ENCODE data around the gene SERPINE2. TPM values are rescaled to one million over a fixed set of nuclear protein-coding genes. Genes with fewer than 3 reads are reported as not detected.

The SERPINE2 gene
- total RNA-seq, 1 experiment from 2014 or later = 93.3 TPM

DNA sequence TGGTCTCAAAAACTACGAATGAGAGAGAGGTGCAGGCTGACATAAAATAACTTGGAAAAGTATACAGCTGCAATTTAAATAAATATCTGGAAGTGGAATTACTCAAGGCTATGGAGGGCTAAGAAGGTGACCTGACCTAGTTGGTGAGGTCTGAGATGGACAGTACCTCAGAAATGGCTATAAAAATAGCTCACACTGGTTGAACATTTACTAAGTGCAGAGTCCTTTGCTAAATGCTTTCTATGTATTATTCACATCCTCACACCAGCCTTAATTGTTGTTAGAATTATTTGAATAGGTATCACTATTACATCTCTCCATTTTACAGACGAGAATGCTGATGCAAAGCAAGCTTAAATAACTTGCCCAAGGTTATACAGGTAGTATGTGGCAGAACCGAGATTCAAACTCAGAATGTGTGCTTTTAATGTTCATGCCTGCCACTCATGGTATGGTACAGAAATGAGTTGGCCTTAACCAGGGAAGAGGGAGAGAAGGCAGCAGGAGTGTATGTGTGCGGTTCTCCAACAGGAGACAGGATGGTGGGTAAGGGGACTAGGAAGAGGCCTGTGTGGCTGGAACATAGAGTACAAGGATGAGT, 44.4 kb downstream of the SERPINE2 start:
- Histone ChIP-seq H3K27me3 (ENCODE audit: insufficient read depth, low read length) (no peaks in the 10 kb centered on the region), H3K9ac (ENCODE audit: low read length) (no peak overlapping the region), H3K36me3 (ENCODE audit: control insufficient read depth in 1 of 2, insufficient read depth in 2 of 2, low read length in 2 of 2) (no peaks in the 10 kb centered on the region; a peak in 1 of 4 replicates), H2AFZ (ENCODE audit: low read depth, low read length, poor library complexity, severe bottlenecking) (no peak overlapping the region), H3K79me2 (ENCODE audit: insufficient read depth, low read length) (no peaks in the 10 kb centered on the region), H3K9me2 (ENCODE audit: insufficient read depth) (no peaks in the 10 kb centered on the region), H3K27ac (ENCODE audit: low read depth, low read length) (no peak overlapping the region), H3K4me3 (replicated peaks in 1 of 2; ENCODE audit: low read depth in 1 of 2, low read length in 2 of 2) (no peak overlapping the region), H3K4me1 (ENCODE audit: control insufficient read depth in 1 of 2, insufficient read depth in 2 of 2, low read length in 2 of 2) (peaks cover 0 to 4% of the 10 kb centered on the region in 2 experiments; a peak in 2 of 4 replicates), H3K4me2 (ENCODE audit: low read length) (no peak overlapping the region), H4K20me1 (ENCODE audit: insufficient read depth) (no peaks in the 10 kb centered on the region), H3K9me3 (ENCODE audit: control insufficient read depth in 1 of 2, insufficient read depth in 1 of 2, low read depth in 1 of 2, low read length in 2 of 2) (no peaks in the 10 kb centered on the region)
- TF ChIP-seq ZFX (IDR thresholded peaks at IDR 0.05) = no peak
- TF ChIP-seq EGR1 (IDR thresholded peaks at IDR 0.05; ENCODE audit: low read depth) = no peak
- no peak for TF ChIP-seq YY1 (IDR thresholded peaks at IDR 0.05; ENCODE audit: extremely low read depth, insufficient replicate concordance, low read depth, low read length)
- TF ChIP-seq, protein P1, sequence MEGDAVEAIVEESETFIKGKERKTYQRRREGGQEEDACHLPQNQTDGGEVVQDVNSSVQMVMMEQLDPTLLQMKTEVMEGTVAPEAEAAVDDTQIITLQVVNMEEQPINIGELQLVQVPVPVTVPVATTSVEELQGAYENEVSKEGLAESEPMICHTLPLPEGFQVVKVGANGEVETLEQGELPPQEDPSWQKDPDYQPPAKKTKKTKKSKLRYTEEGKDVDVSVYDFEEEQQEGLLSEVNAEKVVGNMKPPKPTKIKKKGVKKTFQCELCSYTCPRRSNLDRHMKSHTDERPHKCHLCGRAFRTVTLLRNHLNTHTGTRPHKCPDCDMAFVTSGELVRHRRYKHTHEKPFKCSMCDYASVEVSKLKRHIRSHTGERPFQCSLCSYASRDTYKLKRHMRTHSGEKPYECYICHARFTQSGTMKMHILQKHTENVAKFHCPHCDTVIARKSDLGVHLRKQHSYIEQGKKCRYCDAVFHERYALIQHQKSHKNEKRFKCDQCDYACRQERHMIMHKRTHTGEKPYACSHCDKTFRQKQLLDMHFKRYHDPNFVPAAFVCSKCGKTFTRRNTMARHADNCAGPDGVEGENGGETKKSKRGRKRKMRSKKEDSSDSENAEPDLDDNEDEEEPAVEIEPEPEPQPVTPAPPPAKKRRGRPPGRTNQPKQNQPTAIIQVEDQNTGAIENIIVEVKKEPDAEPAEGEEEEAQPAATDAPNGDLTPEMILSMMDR (IDR thresholded peaks at IDR 0.05 in 2 of 3, conservative IDR thresholded peaks at IDR 0.05 in 1 of 3; ENCODE audit: borderline replicate concordance in 1 of 3, insufficient read depth in 1 of 3, low read depth in 2 of 3, low read length in 2 of 3) = no peak
- TF ChIP-seq TCF7L2 (IDR thresholded peaks at IDR 0.05; ENCODE audit: borderline replicate concordance, extremely low read depth, insufficient read depth, insufficient read length) = no peak
- no peak for TF ChIP-seq CEBPB (IDR thresholded peaks at IDR 0.05; ENCODE audit: low read depth)
- no peak for TF ChIP-seq SP1 (IDR thresholded peaks at IDR 0.05; ENCODE audit: low read depth)
- TF ChIP-seq JUND (IDR thresholded peaks at IDR 0.05) = no peak
- TF ChIP-seq EZH2 (IDR thresholded peaks at IDR 0.05) = no peak
- TF ChIP-seq RAD21 (IDR thresholded peaks at IDR 0.05; ENCODE audit: low read depth) = no peak
- TF ChIP-seq ELF1 (IDR thresholded peaks at IDR 0.05; ENCODE audit: borderline replicate concordance, low read depth) = no peak
- TF ChIP-seq, protein P2, sequence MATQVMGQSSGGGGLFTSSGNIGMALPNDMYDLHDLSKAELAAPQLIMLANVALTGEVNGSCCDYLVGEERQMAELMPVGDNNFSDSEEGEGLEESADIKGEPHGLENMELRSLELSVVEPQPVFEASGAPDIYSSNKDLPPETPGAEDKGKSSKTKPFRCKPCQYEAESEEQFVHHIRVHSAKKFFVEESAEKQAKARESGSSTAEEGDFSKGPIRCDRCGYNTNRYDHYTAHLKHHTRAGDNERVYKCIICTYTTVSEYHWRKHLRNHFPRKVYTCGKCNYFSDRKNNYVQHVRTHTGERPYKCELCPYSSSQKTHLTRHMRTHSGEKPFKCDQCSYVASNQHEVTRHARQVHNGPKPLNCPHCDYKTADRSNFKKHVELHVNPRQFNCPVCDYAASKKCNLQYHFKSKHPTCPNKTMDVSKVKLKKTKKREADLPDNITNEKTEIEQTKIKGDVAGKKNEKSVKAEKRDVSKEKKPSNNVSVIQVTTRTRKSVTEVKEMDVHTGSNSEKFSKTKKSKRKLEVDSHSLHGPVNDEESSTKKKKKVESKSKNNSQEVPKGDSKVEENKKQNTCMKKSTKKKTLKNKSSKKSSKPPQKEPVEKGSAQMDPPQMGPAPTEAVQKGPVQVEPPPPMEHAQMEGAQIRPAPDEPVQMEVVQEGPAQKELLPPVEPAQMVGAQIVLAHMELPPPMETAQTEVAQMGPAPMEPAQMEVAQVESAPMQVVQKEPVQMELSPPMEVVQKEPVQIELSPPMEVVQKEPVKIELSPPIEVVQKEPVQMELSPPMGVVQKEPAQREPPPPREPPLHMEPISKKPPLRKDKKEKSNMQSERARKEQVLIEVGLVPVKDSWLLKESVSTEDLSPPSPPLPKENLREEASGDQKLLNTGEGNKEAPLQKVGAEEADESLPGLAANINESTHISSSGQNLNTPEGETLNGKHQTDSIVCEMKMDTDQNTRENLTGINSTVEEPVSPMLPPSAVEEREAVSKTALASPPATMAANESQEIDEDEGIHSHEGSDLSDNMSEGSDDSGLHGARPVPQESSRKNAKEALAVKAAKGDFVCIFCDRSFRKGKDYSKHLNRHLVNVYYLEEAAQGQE (IDR thresholded peaks at IDR 0.05; ENCODE audit: low read depth) = no peak
- TF ChIP-seq SIN3A (IDR thresholded peaks at IDR 0.05; ENCODE audit: low read depth) = no peak
- TF ChIP-seq, protein P3, sequence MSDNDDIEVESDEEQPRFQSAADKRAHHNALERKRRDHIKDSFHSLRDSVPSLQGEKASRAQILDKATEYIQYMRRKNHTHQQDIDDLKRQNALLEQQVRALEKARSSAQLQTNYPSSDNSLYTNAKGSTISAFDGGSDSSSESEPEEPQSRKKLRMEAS (IDR thresholded peaks at IDR 0.05) = no peak
- TF ChIP-seq, protein P4, sequence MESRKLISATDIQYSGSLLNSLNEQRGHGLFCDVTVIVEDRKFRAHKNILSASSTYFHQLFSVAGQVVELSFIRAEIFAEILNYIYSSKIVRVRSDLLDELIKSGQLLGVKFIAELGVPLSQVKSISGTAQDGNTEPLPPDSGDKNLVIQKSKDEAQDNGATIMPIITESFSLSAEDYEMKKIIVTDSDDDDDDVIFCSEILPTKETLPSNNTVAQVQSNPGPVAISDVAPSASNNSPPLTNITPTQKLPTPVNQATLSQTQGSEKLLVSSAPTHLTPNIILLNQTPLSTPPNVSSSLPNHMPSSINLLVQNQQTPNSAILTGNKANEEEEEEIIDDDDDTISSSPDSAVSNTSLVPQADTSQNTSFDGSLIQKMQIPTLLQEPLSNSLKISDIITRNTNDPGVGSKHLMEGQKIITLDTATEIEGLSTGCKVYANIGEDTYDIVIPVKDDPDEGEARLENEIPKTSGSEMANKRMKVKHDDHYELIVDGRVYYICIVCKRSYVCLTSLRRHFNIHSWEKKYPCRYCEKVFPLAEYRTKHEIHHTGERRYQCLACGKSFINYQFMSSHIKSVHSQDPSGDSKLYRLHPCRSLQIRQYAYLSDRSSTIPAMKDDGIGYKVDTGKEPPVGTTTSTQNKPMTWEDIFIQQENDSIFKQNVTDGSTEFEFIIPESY (IDR thresholded peaks at IDR 0.05; ENCODE audit: extremely low read depth, insufficient replicate concordance, low read length) = no peak
- TF ChIP-seq CBX3 (IDR thresholded peaks at IDR 0.05; ENCODE audit: low read depth) = no peak
- TF ChIP-seq ZNF274 (IDR thresholded peaks at IDR 0.05; ENCODE audit: low read depth, low read length) = no peak
- TF ChIP-seq POLR2A (IDR thresholded peaks at IDR 0.05; ENCODE audit: borderline replicate concordance, extremely low read depth, insufficient read depth, insufficient read length) = no peak
- RAD21 ChIA-PET (ENCODE audit: low non-redundant PET in 1 of 2, low total read pairs in 2 of 2, uncharacterized antibody in 2 of 2, unreplicated experiment in 2 of 2) = interaction anchor here (1.0 to 2.6 kb wide), 4 partner anchors 24 to 290 kb away, joined by 5 to 16 read pairs (median 11); no protein-coding TSS in a partner anchor
- DNase-seq (ENCODE audit: low read depth, low spot score) (no peak), ATAC-seq (no peak)
- intact Hi-C loops (cut with micrococcal nuclease) = loop anchor here (10.0 kb wide), 1 partner anchor 150 kb away; no protein-coding TSS in a partner anchor
- CTCF ChIA-PET = interaction anchor here (1.0 to 5.4 kb wide), 6 partner anchors 11 to 454 kb away, joined by 3 to 122 read pairs (median 24); partner anchors contain the start of gene SERPINE2
- BruUV-seq (replicated peaks) = no TSS peak
- POLR2A ChIA-PET = interaction anchor here (1.0 to 1.9 kb wide), 3 partner anchors 151 to 289 kb away, joined by 3 to 10 read pairs (median 3); no protein-coding TSS in a partner anchor

Data from HCT116 (cell line).